ENCODE results near the gene LSM4. TPM values are rescaled to one million over a fixed set of nuclear protein-coding genes. Genes with fewer than 3 reads are reported as not detected.

The LSM4 gene
- total RNA-seq, 6 experiments from 2014 or later = 37.6 to 139 (median 47.3) TPM

GRCh38 chr19:18269070-18269723 is 53.7 kb downstream of the LSM4 start:
- Histone ChIP-seq H3K27me3 (no peaks in the 10 kb centered on the region), H3K27ac (no peak overlapping the region), H3K36me3 (peaks cover 0 to 12% (median 0%) of the 10 kb centered on the region in 4 donors), H3K9me3 (no peaks in the 10 kb centered on the region), H3K4me3 (no peak overlapping the region), H3K4me1 (peaks cover 0 to 7% (median 0%) of the 10 kb centered on the region in 4 donors)
- DNase-seq (no peak), ATAC-seq (no peak)
- intact Hi-C loops (cut with DNase I) = no loop called here
- TF ChIP-seq POLR2A (IDR thresholded peaks at IDR 0.05) = no peak
- TF ChIP-seq, protein P1, sequence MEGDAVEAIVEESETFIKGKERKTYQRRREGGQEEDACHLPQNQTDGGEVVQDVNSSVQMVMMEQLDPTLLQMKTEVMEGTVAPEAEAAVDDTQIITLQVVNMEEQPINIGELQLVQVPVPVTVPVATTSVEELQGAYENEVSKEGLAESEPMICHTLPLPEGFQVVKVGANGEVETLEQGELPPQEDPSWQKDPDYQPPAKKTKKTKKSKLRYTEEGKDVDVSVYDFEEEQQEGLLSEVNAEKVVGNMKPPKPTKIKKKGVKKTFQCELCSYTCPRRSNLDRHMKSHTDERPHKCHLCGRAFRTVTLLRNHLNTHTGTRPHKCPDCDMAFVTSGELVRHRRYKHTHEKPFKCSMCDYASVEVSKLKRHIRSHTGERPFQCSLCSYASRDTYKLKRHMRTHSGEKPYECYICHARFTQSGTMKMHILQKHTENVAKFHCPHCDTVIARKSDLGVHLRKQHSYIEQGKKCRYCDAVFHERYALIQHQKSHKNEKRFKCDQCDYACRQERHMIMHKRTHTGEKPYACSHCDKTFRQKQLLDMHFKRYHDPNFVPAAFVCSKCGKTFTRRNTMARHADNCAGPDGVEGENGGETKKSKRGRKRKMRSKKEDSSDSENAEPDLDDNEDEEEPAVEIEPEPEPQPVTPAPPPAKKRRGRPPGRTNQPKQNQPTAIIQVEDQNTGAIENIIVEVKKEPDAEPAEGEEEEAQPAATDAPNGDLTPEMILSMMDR (IDR thresholded peaks at IDR 0.05) = no peak
- WGBS (ENCODE audit: insufficient coverage, low coverage, low lambda C conversion rate, missing lambda C conversion rate) = 69% methylated on average over 2 of the region's 2 CpGs

DNA sequence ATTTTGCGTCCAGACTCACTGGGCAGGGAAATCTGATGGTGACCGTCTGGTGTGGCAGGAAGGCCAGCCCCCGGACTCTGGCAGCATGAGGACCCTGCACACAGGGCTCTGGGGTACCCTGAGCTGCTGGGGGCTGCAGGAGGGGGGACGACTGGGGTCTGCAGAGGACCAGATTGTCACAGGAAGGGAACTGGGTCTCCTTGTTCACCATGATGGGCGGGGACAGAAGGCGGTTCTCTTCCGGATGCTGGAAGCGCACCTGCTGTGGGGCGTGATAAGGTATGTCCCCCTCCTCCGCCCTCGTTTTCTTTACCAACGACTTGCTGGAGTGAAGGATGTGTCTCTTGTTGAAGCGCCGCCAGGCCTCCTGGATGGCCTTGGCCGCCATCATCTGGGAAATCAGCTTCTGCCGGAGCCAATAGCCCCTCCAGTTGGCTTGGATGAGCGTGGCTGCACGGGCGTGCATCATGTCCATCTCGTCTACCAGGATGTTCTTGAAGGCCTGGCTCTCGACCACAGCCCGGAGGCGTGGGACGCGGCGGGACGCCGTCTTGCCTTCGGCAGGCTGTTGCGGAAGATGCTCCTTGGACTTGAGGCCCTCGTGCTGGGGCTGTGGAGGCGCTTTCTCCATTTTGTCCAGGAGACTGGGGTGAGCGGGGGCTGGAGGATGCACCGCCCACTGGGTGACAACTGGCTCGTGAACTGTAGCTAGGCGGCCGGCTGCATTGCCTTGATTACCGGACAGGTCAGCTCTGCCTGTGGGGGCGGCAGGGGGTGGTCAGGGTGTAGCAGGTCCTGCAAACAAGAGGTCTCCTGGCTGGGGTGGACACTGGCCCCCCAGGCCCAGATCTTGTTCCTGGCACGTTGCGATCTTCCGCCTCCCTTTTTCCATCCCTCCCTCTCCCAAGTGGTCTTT is 55.8 kb downstream of the LSM4 start:
- intact Hi-C loops (cut with DNase I) = no loop called here
- DNase-seq (no peak), ATAC-seq (no peak)
- no peak overlapping the region for H3K27ac ChIP-seq
- no peaks in the 10 kb centered on the region for H3K27me3 ChIP-seq
- no peaks in the 10 kb centered on the region for H3K9me3 ChIP-seq
- no peak overlapping the region for H3K4me3 ChIP-seq
- no peak for TF ChIP-seq POLR2A (IDR thresholded peaks at IDR 0.05)
- WGBS (ENCODE audit: insufficient coverage, low coverage, low lambda C conversion rate, missing lambda C conversion rate) = 89% methylated on average over 9 of the region's 42 CpGs
- peaks cover 0 to 12% (median 0%) of the 10 kb centered on the region in 4 donors for H3K36me3 ChIP-seq
- no peaks in the 10 kb centered on the region for H3K4me1 ChIP-seq

DNA sequence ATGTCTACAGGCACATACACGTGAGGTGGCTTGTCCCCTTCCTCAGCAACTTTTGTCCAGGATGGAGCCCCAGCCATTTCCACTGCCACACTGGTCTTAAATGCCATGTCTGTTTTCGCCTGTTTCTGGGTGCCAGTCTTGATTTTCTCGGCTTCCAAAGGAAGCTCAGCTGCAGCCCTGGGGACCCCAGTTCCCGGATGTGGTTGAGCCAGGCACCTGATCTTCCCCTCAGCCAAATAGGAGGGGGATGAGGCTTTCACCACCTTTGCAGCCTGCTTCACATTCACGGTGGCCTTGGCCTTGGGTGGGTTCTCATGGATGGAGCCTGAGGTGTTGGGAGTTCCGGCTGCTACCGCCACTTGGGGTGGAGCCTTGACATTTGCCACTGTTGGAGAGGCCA is 57.3 kb downstream of the LSM4 start:
- Histone ChIP-seq H3K27me3 (no peaks in the 10 kb centered on the region), H3K9me3 (no peaks in the 10 kb centered on the region), H3K27ac (no peak overlapping the region), H3K36me3 (peaks cover 0 to 12% (median 0%) of the 10 kb centered on the region in 4 donors), H3K4me3 (no peak overlapping the region), H3K4me1 (no peaks in the 10 kb centered on the region)
- TF ChIP-seq POLR2A (IDR thresholded peaks at IDR 0.05) = no peak
- TF ChIP-seq, protein P1 (IDR thresholded peaks at IDR 0.05) = no peak
- no peak for DNase-seq
- intact Hi-C loops (cut with DNase I) = no loop called here
- no peak for ATAC-seq
- WGBS (ENCODE audit: insufficient coverage, low coverage, low lambda C conversion rate, missing lambda C conversion rate) = no CpG with 5 or more reads among the region's 7 CpGs

DNA sequence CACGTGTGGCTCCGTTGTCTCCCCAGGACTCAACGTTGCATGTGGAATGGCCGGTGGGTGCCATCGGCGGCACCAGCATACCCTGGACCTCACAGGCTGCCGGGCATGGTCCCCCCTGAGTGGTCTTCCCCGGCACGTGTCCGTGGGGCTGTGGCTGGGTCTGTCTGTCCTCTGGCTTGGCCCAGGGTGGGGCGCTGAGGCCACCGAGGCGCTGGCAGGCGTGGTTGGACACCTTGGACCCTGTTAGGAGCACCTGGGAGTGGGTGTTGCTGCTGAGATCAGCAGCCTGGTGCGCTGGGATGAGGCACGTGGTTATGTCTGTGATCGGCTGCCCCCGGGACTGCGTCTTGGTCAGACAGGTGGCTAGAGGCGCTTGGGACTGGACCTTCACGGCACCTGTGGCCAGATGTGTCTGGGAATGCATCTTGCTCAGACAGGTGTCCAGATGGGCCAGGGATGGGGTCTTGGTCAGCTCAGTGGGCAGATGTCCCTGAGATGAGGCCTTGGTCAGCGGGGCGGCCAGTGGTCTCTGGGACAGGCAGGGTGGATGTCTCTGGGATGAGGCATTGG is 57.8 kb downstream of the LSM4 start:
- Histone ChIP-seq H3K4me3 (no peak overlapping the region), H3K27ac (no peak overlapping the region), H3K27me3 (no peaks in the 10 kb centered on the region), H3K36me3 (peaks cover 0 to 12% (median 0%) of the 10 kb centered on the region in 4 donors), H3K9me3 (no peaks in the 10 kb centered on the region), H3K4me1 (no peaks in the 10 kb centered on the region)
- no peak for TF ChIP-seq POLR2A (IDR thresholded peaks at IDR 0.05)
- TF ChIP-seq, protein P1 (IDR thresholded peaks at IDR 0.05) = no peak
- intact Hi-C loops (cut with DNase I) = no loop called here
- no peak for DNase-seq
- no peak for ATAC-seq
- 90% methylated on average over 2 of the region's 23 CpGs for WGBS (ENCODE audit: insufficient coverage, low coverage, low lambda C conversion rate, missing lambda C conversion rate)

Data from right lobe of liver (tissue), 6 donors.